Measurements from ENCODE around the gene STOML1.
"Not testable (repeated sequence)": the region's sequence is repeated elsewhere in the genome, so short reads cannot be mapped to it uniquely, and the experiment has no call there.

The STOML1 gene

GRCh38 chr15:73941044-73941443 lies 51.1 kb downstream of the STOML1 start:
- no peak overlapping the region for H3K4me2 ChIP-seq (ENCODE audit: low read length)
- H3K9ac ChIP-seq (ENCODE audit: low read length): no peak overlapping the region

GRCh38 chr15:73940061-73940981 lies 51.8 kb downstream of the STOML1 start:
- Histone ChIP-seq H3K36me3 (replicated peaks; ENCODE audit: low read depth, low read length) (no peaks in the 10 kb centered on the region), H2AFZ (ENCODE audit: low read depth, low read length) (no peak overlapping the region), H3K4me2 (ENCODE audit: low read length) (no peak overlapping the region), H3K4me1 (ENCODE audit: low read length) (no peaks in the 10 kb centered on the region), H3K9me3 (ENCODE audit: insufficient read depth, low read length) (no peaks in the 10 kb centered on the region), H3K9ac (ENCODE audit: low read length) (no peak overlapping the region), H3K4me3 (ENCODE audit: low read length) (no peak overlapping the region), H3K27me3 (ENCODE audit: low read depth, low read length) (0 out of 2 replicates have a peak, but pooled peaks cover 6% of the 10 kb centered on the region), H3K79me2 (ENCODE audit: low read length) (no peaks in the 10 kb centered on the region), H3K27ac (ENCODE audit: low read length) (no peak overlapping the region), H4K20me1 (ENCODE audit: insufficient read depth, low read length) (no peaks in the 10 kb centered on the region)
- TF ChIP-seq CTCF (IDR thresholded peaks at IDR 0.05; ENCODE audit: low read depth, low read length) (no peak), EZH2phosphoT487 (IDR thresholded peaks at IDR 0.05; ENCODE audit: low read depth) (no peak)

More at GRCh38 chr15:73941044-73941443, 51.1 kb downstream of the STOML1 start:
- TF ChIP-seq EZH2phosphoT487 (IDR thresholded peaks at IDR 0.05; ENCODE audit: low read depth) (no peak), CTCF (IDR thresholded peaks at IDR 0.05; ENCODE audit: low read depth, low read length) (no peak)
- no peak overlapping the region for H3K4me3 ChIP-seq (ENCODE audit: low read length)
- H3K9me3 ChIP-seq (ENCODE audit: insufficient read depth, low read length): no peaks in the 10 kb centered on the region
- no peak overlapping the region for H3K27ac ChIP-seq (ENCODE audit: low read length)
- H3K79me2 ChIP-seq (ENCODE audit: low read length): no peaks in the 10 kb centered on the region
- no peaks in the 10 kb centered on the region for H4K20me1 ChIP-seq (ENCODE audit: insufficient read depth, low read length)
- H3K36me3 ChIP-seq (replicated peaks; ENCODE audit: low read depth, low read length): no peaks in the 10 kb centered on the region
- H3K27me3 ChIP-seq (ENCODE audit: low read depth, low read length): 0 out of 2 replicates have a peak, but pooled peaks cover 6% of the 10 kb centered on the region
- no peak overlapping the region for H2AFZ ChIP-seq (ENCODE audit: low read depth, low read length)
- no peaks in the 10 kb centered on the region for H3K4me1 ChIP-seq (ENCODE audit: low read length)

GRCh38 chr15:73939138-73939537 lies 53.0 kb downstream of the STOML1 start:
- Histone ChIP-seq H3K9ac (ENCODE audit: low read length) (no peak overlapping the region), H3K27ac (ENCODE audit: low read length) (no peak overlapping the region)
- no peak for TF ChIP-seq EZH2phosphoT487 (IDR thresholded peaks at IDR 0.05; ENCODE audit: low read depth)
- TF ChIP-seq CTCF (IDR thresholded peaks at IDR 0.05; ENCODE audit: low read depth, low read length): no peak

GRCh38 chr15:73938516-73938915 lies 53.6 kb downstream of the STOML1 start:
- H3K27ac ChIP-seq (ENCODE audit: low read length): not testable (repeated sequence)

More at GRCh38 chr15:73939138-73939537, 53.0 kb downstream of the STOML1 start:
- Histone ChIP-seq H3K4me1 (ENCODE audit: low read length) (no peaks in the 10 kb centered on the region), H3K4me3 (ENCODE audit: low read length) (no peak overlapping the region), H3K4me2 (ENCODE audit: low read length) (no peak overlapping the region), H3K27me3 (ENCODE audit: low read depth, low read length) (0 out of 2 replicates have a peak, but pooled peaks cover 6% of the 10 kb centered on the region), H3K36me3 (replicated peaks; ENCODE audit: low read depth, low read length) (no peaks in the 10 kb centered on the region), H3K9me3 (ENCODE audit: insufficient read depth, low read length) (no peaks in the 10 kb centered on the region), H2AFZ (ENCODE audit: low read depth, low read length) (no peak overlapping the region), H3K79me2 (ENCODE audit: low read length) (no peaks in the 10 kb centered on the region), H4K20me1 (ENCODE audit: insufficient read depth, low read length) (no peaks in the 10 kb centered on the region)

More at GRCh38 chr15:73938516-73938915, 53.6 kb downstream of the STOML1 start:
- H2AFZ ChIP-seq (ENCODE audit: low read depth, low read length); H3K4me1 ChIP-seq (ENCODE audit: low read length); H3K9me3 ChIP-seq (ENCODE audit: insufficient read depth, low read length); H3K79me2 ChIP-seq (ENCODE audit: low read length); H3K4me2 ChIP-seq (ENCODE audit: low read length); H3K27me3 ChIP-seq (ENCODE audit: low read depth, low read length); H3K36me3 ChIP-seq (replicated peaks; ENCODE audit: low read depth, low read length); H3K9ac ChIP-seq (ENCODE audit: low read length); H3K4me3 ChIP-seq (ENCODE audit: low read length); H4K20me1 ChIP-seq (ENCODE audit: insufficient read depth, low read length): not testable (repeated sequence)

Measured in OCI-LY3 (cell line).